Left renal pelvis (tissue), 4 donors: ENCODE measurements around the gene ALKBH5. TPM values are rescaled to one million over a fixed set of nuclear protein-coding genes. Genes with fewer than 3 reads are reported as not detected.
A peak's percentile ranks its signal among the peaks of the same experiment; 100 is the strongest.
"Not testable (repeated sequence)": the region's sequence is repeated elsewhere in the genome, so short reads cannot be mapped to it uniquely, and the experiment has no call there.

Experiments
- DNase-seq, 4 donors: peaks; one replicate each; pipeline ENCODE4 v3.0.0-alpha.2; 2013; ENCODE audit warnings: low read depth in 4 of 4, low spot score in 3 of 4
- polyA plus RNA-seq, 4 donors: library from polyadenylated mRNA; unstranded; fragments of 120-200 nt; gene quantifications; one replicate each; pipeline ENCODE4 v1.2.1, GENCODE V29; 2013; ENCODE audit not compliant: insufficient read length in 4 of 4

The ALKBH5 gene
- polyA plus RNA-seq, 4 donors, result 58.8 to 70.6 (median 67.5) TPM

DNA sequence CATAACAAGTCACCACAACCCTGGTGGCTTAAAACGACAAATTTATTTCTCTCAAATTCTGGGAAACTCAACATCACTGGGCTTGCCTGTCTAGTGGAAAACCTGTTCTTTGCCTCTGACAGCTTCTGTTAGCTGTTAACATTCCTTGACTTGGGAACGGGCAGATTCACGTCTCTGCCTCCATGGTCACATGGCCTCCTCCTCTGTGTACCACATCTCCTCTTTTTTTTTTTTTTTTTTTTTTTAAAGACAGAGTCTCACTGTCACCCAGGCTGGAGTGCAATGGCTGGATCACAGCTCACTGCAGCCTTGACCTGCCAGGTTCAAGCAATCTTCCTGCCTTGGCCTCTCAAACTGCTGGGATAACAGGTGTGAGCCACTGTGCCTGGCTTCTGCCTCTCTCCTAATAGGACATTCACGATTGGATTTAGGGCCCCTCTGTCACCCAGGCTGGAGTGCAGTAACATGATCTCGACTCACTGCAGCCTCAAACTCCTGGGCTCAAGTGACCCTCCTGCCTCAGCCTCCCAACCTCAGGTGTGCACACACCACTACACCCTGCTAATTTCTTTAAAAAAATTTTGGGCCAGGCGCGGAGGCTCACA, 30.1 kb downstream of the ALKBH5 start:
- DNase-seq, result no peak

- not testable (repeated sequence) for DNase-seq
Measured at GRCh38 chr17:18216906-18217305, 33.3 kb downstream of the ALKBH5 start.

GRCh38 chr17:18217412-18218015, 33.9 kb downstream of the ALKBH5 start:
- no peak for DNase-seq

DNA sequence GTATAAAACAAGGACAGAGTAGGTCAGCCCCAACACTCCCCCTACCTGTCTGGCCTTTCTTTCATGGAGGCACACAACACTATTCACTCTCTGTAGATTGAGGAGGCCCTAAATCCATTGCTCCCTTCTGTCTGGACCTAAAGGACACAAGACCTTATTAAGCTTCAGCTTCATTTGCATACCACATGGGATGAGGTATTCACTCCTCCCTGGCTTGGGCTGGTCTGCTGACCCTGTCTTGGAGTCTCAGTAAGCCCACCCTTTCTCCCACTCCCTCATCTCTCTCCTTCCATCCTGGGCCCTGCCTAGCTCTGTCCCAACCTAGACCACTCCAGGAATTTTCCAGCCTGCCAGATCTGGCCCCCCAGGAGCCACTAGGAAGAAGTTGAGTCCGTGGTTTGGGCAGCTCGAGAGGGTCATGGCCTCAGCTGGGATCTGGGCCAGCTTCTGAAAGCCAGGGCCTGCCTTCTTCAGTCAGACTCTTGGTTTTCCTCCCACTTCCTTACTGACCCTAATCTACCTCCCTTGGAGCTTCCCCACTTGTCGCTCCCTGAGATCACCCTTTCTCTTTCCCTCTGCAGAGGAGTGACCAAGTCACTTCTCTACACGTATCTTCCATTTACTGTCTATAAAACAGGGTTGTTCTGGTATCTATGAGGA, 35.3 kb downstream of the ALKBH5 start:
- no peak for DNase-seq

GRCh38 chr17:18224053-18224386, 40.4 kb downstream of the ALKBH5 start:
- DNase-seq, result no peak

GRCh38 chr17:18224387-18225120, 40.9 kb downstream of the ALKBH5 start:
- DNase-seq, result no peak

GRCh38 chr17:18225121-18225641, 41.6 kb downstream of the ALKBH5 start, which contains the start of gene LLGL1:
Gene LLGL1 (plus strand): TSS chr17:18225635. CDS start chr17:18225683, 48 bp downstream.
- DNase-seq, result peak; percentile 75 to 91 (median 90)

GRCh38 chr17:18225642-18226283, 42.1 kb downstream of the ALKBH5 start:
- no peak for DNase-seq

DNA sequence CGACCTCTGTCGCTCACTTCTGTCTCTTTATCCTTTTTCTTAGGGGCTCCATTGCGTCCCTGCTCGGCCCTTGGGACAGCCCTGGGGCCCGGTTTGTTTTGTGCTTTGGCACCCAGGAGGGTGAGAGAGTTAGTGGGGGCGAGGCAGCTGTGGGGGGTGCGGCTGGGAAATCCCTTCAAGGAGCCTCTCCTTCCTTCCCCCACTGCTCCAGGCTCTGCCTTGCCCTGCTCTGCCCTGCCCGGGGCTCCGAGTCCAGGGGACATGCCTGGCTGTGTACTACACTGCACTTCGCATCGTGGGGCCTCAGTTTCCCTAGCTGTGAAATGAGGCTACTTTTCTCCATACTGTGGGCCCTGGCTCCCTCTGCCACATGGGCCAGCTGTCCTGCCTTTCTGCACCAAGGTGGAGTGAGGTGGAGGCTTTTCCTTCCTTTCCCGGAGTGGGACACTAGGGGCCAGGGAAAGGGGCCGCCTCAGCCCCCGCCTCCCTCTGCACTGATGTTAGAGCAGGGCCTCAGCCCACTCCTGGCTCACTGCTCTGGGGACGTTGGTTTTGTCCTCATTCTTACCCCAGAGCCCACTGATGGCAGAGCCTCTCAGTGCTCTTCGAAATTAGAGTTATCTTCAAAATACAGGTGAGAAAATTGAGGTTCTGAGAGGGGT, 42.8 kb downstream of the ALKBH5 start:
- DNase-seq, result no peak

GRCh38 chr17:18227635-18228034, 44.0 kb downstream of the ALKBH5 start:
- no peak for DNase-seq

GRCh38 chr17:18228176-18228682, 44.6 kb downstream of the ALKBH5 start:
- no peak for DNase-seq

DNA sequence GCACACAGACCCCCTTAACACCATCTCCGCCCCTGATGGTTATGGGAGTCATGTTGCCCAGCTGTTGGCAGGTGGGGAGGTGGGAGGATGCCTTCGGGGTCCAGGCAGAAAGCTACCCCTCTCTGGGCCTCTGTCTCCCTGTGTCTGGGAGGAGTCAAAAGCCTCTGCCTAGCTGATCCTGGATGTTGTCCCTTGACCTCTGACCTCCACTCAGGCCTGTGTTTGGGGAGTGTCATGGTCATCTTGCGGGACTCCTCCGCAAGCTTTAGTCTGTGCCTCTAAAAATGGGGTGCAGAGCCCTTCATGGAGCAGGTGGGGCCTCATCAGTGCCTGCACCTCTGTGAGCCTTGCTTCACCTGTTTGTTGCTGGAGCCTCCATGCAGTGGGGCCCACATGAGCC, 45.6 kb downstream of the ALKBH5 start:
- DNase-seq, result no peak

- no peak for DNase-seq
Measured at GRCh38 chr17:18229771-18230170, 46.1 kb downstream of the ALKBH5 start.

DNA sequence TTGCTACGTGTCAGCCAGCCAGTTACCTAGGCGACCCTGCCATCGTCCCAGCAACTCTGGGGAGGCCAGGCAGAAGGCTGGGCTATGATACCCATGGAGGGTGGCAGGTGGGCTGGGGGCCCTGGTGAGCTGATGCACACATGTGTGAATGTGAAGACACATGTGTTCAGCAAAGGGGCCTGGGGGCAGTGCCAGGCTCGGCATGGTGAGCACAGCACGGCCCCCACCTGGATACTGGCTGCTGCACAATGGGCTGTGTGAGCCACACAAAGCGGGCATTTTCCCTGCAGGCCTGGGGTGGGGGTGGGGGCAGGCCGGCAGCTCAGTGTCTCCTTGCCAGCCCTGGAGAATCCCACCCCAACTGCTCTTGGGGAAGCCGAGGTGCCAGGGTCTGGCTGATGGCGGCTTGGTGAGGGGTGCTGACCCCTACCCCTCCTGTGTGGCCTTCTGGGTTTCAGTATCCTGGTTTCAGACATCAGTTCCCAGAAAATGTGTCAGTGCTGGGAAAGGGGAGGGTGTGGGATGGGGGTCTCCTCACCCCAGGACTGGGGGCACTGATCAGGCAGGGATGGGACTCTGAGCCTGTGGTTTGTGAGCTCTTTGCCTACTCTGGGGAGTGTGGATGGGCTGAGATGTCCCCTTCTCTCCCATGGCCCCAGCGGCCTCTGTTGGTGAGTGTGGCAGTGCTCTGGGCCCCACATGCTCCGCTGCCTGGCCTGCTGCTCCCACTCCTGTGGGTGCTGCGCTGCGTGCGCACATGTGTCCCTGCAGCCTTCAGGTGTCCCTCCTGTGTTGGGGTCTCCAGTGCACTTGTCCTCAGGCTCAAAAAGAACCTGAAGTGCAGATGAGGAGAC, 46.9 kb downstream of the ALKBH5 start:
- DNase-seq, result no peak

DNA sequence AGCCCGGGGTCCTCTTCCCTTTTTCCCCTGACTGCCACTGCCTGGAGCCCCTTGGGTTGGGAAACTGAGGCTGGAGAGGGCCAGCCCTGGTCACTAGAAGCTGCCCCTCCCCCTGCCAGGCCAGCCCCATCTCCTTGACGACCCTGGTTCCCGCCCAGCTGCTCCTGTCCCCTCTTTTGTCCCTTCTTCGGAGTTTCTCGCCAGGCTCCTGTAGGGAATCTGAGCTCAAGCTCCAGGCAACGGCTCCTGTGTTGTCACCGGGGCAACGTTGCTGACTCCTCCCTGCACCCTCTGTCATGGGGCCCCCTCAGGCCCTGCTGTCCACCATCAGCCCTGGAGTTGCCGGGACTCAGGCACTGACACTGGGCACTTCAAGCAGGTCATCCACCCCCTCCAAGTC, 47.5 kb downstream of the ALKBH5 start:
- DNase-seq, result no peak

- no peak for DNase-seq
Measured at GRCh38 chr17:18233803-18234518, 50.3 kb downstream of the ALKBH5 start.

DNA sequence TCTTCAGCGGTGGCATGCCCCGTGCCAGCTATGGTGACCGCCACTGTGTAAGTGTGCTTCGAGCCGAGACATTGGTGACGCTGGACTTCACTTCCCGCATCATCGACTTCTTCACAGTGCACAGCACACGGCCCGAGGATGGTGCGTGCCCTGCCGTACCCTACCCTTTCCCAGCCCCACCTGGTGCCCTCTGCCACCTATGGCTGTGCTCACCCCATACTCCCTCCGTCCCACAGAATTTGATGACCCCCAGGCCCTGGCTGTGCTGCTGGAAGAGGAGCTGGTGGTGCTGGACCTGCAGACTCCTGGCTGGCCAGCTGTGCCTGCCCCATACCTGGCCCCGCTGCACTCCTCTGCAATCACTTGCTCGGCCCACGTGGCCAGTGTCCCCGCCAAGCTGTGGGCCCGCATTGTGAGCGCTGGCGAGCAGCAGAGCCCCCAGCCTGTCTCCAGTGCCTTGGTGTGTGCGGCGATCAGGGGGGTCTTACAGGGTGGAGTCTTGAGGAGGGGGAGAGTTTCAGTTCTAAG, 51.3 kb downstream of the ALKBH5 start:
- no peak for DNase-seq

GRCh38 chr17:18235743-18236256, 52.2 kb downstream of the ALKBH5 start:
- no peak for DNase-seq
